SKM-1 treated with dmso at 0.1 percent for 144 hours (cell line): Measurements from ENCODE around the gene FRS3.
"Not testable (repeated sequence)": the region's sequence is repeated elsewhere in the genome, so short reads cannot be mapped to it uniquely, and the experiment has no call there.

ENCODE experiments used
- DNase-seq: peaks from one replicate; lab custom pipeline; 2025; ENCODE audit not compliant: unreplicated experiment; lab: John Stamatoyannopoulos, UW

FRS3 gene, protein sequence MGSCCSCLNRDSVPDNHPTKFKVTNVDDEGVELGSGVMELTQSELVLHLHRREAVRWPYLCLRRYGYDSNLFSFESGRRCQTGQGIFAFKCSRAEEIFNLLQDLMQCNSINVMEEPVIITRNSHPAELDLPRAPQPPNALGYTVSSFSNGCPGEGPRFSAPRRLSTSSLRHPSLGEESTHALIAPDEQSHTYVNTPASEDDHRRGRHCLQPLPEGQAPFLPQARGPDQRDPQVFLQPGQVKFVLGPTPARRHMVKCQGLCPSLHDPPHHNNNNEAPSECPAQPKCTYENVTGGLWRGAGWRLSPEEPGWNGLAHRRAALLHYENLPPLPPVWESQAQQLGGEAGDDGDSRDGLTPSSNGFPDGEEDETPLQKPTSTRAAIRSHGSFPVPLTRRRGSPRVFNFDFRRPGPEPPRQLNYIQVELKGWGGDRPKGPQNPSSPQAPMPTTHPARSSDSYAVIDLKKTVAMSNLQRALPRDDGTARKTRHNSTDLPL

DNA sequence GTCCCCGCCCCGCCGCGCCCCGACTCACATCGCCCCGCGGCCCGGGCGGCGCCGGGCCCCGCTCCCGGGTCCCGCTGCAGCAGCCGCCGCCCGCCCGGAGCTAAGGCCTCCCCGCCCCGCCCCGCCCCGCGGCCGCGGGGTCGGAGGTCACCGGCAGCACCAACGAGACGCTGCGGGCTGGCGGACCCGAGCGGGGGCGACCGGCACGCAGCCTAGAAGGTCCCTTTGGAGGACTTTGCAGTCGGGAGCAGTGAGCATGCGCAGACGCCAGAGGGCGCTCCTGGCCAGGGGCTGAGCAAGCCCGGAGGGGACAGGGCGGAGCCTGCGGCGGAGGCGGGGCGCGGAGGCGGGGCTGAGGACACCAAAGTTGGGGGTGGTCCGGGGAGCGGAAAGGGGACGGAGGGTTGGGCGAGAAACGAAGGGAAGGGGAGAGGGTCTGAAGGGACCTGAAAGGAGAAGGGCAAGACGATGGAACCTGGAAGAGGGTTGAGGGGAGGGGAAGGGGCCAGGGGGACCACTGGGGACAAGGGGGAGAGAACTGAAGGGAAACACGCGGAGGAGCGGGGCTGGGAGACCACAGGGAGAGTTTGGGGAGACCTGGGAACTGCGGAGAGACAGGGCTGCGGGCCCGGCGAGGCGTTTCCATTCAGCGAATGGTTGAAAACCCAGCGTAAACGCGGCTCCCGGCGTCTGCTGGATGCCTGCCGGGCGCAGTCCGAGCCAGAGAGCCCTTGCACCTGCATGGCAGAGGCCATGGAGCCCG lies at the start of gene FRS3:
Gene FRS3, minus strand, starts transcription at position 113 of the 763 bp plus-strand sequence. CDS start 2,913 bp downstream, outside the sequence.
- DNase-seq, result peak; percentile 92

- no peak for DNase-seq
Observed at GRCh38 chr6:41826343-41827022, 46.8 kb upstream of the FRS3 start.

DNA sequence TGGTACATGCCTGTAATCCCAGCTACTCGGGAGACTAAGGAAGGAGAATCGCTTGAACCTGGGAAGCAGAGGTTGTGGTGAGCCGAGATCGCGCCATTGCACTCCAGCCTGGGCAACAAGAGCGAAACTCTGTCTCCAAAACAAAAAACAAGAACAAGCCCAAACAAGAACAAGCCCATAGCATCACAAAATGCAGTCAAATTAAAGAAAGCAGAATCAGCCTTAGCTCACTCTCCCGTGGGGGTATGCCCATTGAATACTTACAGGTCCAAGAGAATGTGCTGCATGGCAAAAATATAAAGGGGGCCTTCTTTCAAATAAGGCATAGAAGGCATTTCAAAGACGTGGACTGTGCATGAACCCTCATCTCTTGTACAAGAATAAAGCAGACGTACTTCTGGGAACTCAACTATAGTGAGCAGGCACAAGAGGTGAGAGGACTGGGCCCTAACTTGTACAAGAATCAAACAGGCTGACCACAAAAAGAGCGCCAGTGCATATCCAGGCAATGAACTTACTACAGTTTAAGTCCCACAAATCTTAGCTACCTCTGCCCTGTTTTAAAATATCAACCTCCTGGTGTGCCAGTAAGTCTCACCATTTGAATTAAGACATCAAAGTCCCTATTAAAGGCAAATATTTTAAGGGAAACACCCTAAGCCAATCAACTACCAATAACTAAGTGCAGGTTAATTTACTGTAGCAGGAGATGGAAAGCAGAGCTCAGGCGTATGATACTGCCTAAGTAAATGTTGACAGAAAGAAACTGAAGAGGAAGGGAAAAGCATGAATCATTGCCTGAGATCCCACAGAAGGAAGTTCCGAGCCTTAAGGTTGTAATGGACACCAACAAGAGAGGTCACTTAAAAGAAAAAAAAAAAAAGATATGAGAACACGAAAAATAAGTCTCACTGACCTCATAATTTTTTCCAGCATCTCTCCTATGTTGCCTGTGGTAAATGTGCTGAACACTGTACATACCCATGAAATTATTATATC lies 45.2 kb upstream of the FRS3 start:
- no peak for DNase-seq

DNA sequence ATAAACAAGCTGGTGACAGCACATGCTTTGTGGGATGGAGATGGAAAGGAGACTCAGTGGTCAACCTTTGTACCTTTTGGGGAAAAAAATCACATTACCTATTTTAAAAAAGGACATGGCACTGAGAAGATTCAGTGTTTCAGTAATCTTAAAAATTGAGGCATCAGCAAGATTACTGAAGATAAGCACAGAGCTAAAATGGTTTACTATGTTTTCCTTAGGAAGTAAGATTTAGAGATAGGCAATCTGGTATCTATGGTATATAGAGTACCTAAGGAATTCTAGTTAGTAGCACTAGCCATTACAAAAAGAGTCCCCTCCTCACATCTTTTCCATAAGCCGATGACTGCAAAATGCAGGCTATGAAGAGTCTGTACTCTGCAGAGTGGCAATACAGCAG lies 43.5 kb upstream of the FRS3 start:
- DNase-seq, result no peak

DNA sequence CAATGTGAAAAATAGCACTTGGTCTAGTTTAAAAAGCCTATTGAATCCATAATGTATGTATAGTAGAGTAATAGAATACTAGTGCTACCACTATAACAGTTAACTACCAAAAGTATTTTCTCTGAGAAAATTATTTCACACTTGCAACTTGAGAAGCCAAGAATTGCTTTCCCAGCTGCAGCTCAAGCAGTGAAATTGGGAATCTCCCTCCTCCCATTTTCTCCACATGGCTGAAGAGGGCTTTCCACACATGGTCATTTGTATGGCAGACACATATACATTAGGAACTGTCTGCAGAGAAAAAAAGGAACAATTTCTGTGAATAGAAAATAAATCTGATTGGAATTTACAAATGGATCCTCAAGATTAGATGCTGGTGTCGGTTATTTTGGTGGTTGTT lies 42.3 kb upstream of the FRS3 start:
- DNase-seq, result no peak

- DNase-seq, result peak; percentile 30
Observed at GRCh38 chr6:41821266-41821665, 41.6 kb upstream of the FRS3 start.

- DNase-seq, result no peak
Observed at GRCh38 chr6:41818271-41819054, 38.8 kb upstream of the FRS3 start.

GRCh38 chr6:41815587-41815986 lies 35.9 kb upstream of the FRS3 start:
- no peak for DNase-seq

- no peak for DNase-seq
Observed at GRCh38 chr6:41814629-41815028, 34.9 kb upstream of the FRS3 start.

DNA sequence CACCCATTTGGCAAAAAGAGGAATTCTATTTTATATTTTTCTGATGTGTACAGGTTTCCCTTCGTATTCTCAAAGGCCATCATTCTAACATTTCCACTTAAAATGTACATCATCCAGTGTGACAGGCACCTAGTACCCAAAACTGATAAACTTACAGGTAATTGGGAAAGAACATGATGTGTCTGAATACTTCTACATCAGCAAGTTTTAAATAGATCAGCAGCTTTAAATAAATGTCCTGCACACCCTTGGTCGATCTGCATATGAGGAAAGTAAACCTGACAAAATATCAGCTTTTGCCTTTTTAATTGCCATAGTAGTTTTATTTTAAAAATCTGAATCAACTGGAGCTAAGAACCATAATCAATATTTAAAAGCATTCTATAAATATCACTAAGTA lies 34.3 kb upstream of the FRS3 start:
- no peak for DNase-seq

- no peak for DNase-seq
Observed at GRCh38 chr6:41813469-41813868, 33.8 kb upstream of the FRS3 start.

DNA sequence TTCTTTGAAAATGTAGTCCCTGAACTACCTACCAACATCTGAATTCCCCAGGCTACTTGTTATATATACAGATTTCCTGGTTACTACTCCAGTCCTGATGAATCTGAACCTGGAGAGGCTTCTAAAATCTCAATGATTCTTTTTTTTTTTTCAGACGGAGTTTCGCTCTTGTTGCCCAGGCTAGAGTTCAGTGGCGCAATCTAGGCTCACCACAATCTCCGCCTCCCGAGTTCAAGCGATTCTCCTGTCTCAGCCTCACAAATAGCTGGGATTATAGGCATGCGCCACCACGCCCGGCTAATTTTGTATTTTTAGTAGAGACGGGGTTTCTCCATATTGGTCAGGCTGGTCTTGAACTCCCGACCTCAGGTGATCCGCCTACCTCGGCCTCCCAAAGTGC lies 32.2 kb upstream of the FRS3 start:
- not testable (repeated sequence) for DNase-seq

- no peak for DNase-seq
Observed at GRCh38 chr6:41811095-41811494, 31.4 kb upstream of the FRS3 start.

DNA sequence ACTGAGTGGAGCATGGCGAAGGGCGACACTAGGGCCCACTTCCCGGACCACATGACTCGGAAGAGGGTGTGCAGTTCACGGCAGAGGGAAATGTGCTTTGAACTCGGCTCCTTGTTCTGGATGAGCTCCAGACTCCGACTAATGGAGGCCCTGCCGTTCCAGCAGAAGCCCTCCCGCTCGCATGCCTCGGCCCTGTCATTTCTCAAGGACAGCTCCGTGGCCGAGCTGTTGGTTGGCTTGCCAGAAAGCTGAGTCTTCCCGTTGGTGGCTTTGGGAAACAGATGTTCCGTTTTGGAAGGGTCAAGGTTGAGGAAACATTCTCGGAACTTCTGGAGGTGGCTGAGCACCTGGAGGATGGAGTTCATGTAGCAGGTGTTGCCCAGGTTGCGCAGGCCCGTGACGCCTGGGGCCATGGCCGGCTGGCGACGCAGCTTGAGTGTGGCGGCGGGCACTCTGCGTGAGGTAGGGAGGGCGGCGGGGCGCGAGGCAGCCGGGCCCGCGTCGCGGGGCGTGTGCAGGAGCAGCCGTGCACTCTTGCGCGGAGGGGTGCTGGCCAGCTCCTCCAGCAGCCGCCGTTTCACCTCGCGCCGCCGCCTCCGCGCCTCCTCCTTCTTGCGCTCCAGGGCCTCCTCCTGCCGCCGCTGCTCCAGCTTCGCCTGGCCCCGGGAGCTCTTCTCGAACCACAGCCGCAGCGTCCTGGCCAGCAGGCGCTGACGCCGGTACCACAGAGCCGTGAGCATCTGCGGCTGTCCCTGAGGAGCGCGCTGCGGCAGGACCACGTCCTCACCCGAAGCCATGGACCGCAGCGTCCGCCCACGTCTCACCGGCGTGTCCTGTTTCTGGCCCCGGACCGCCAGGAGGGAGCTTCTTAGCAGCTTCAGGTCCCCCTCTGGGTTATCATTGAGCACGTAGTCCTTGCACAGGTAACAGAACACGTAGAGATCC lies 26.4 kb upstream of the FRS3 start:
- no peak for DNase-seq

- no peak for DNase-seq
Observed at GRCh38 chr6:41801380-41801779, 21.7 kb upstream of the FRS3 start.

GRCh38 chr6:41799559-41799911 lies 19.8 kb upstream of the FRS3 start:
- DNase-seq, result no peak

DNA sequence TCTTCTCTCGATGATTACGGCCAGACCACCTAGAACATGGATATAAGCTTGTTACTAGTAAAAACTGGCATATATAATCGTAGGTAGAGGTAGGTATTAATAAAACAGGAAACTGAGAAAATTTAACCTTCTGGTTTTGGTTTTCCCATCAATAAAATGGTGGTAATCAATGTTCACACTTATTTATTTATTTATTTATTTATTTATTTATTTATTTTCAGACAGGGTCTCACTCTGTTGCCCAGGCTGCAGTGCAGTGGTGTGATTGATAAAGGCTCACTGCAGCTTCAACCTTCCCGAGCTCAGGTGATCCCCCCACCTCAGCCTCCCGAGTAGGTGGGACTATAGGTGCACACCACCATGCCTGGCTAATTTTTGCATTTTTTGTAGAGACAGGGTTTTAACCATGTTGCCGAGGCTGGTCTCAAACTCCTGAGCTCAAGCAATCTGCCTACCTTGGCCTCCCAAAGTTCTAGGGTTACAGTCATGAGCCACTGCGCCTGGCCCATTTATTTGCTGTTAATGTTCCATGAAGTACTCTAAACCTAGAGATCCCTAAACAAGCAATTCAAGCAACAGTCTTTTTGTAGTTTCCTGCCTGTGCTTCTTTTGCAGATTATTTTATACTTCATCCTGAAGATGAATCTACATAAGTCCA lies 19.3 kb upstream of the FRS3 start:
- DNase-seq, result no peak

GRCh38 chr6:41796474-41796873 lies 16.8 kb upstream of the FRS3 start:
- no peak for DNase-seq
